Activated CD8-positive, alpha-beta T cell treated with anti-CD3 and anti-CD28 coated beads for 36 hours (primary cell): ENCODE measurements around the gene HOXC11. TPM values are rescaled to one million over a fixed set of nuclear protein-coding genes. Genes with fewer than 3 reads are reported as not detected.
A peak's percentile ranks its signal among the peaks of the same experiment; 100 is the strongest.

Source experiments
- ATAC-seq: fragments of 200-7000 bp; cut with Tn5 transposase; one replicate; pipeline ENCODE4 v1.10.0; 2021; ENCODE audit warnings: mild to moderate bottlenecking, moderate library complexity
- CTCF ChIA-PET: fragments of 350-600 bp; sonication (Branson Sonifier 250); formaldehyde crosslinking; loops from one replicate; lab custom pipeline; 2021; ENCODE audit warnings: antibody characterized with exemption; lab: Charles Lee
- POLR2A ChIA-PET: fragments of 350-600 bp; sonication (Branson Sonifier 250); formaldehyde crosslinking; loops from one replicate; lab custom pipeline; 2021; ENCODE audit warnings: antibody characterized with exemption; lab: Charles Lee
- DNase-seq: peaks from one replicate; pipeline ENCODE4 v3.0.0-alpha.2; 2020
- H3K27ac Mint-ChIP-seq: one replicate; pipeline ENCODE4 v1.8.0; 2021; ENCODE audit warnings: mild to moderate bottlenecking, mixed read lengths
- H3K27me3 Mint-ChIP-seq: one replicate; pipeline ENCODE4 v1.8.0; 2021; ENCODE audit warnings: mixed read lengths
- H3K36me3 Mint-ChIP-seq: one replicate; pipeline ENCODE4 v1.8.0; 2021; ENCODE audit warnings: low read depth, mixed read lengths
- H3K4me1 Mint-ChIP-seq: one replicate; pipeline ENCODE4 v1.8.0; 2021; ENCODE audit warnings: low read depth, mixed read lengths
- H3K4me3 Mint-ChIP-seq: one replicate; pipeline ENCODE4 v1.8.0; 2021; ENCODE audit warnings: mild to moderate bottlenecking, moderate library complexity, mixed read lengths
- H3K9me3 Mint-ChIP-seq: one replicate; pipeline ENCODE4 v1.8.0; 2021; ENCODE audit warnings: mixed read lengths
- intact Hi-C: fragments of 100-400 bp; cut with micrococcal nuclease; formaldehyde crosslinking; loops from one replicate; pipeline ENCODE4 v1.10.0; 2022
- total RNA-seq, 2 experiments: library from RNA; stranded (reverse); gene quantifications; one replicate each; pipeline ENCODE4 v1.2.3, GENCODE V29; 2021
- TF ChIP-seq, protein P1 (sequence below): fragments of 200-600 bp; IDR thresholded peaks from one replicate; pipeline ENCODE4 v1.8.0; 2022; ENCODE audit warnings: antibody characterized with exemption, mild to moderate bottlenecking

HOXC11 gene
- total RNA-seq, 2 experiments from 2014 or later = not detected

DNA sequence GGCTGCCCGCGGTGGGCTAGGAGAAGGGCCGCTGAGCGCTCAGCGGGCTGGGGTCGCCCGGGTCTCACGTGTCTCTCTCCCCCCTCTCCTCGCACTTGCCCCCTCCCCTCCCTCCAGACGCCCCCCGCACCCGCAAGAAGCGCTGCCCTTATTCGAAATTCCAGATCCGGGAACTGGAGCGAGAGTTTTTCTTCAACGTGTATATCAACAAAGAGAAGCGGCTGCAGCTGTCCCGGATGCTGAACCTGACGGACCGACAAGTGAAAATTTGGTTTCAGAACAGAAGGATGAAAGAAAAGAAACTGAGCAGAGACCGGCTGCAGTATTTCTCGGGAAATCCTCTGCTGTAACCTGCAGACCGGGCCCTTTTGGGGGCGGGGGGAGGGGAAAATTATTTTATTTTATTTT lies 2.1 kb downstream of the HOXC11 start:
- Mint-ChIP-seq H3K27me3 (peaks cover 79% of the 10 kb centered on the region), H3K27ac (no peak overlapping the region), H3K4me1 (peaks cover 15% of the 10 kb centered on the region), H3K4me3 (no peak overlapping the region), H3K9me3 (peaks cover 4% of the 10 kb centered on the region), H3K36me3 (peaks cover 4% of the 10 kb centered on the region)
- POLR2A ChIA-PET = no interaction called here
- CTCF ChIA-PET = interaction anchor here (2.2 kb wide), 1 partner anchor 11 kb away, joined by 13 read pairs; the partner anchor contains the start of gene HOXC10
- intact Hi-C loops = no loop called here
- TF ChIP-seq, protein P1, sequence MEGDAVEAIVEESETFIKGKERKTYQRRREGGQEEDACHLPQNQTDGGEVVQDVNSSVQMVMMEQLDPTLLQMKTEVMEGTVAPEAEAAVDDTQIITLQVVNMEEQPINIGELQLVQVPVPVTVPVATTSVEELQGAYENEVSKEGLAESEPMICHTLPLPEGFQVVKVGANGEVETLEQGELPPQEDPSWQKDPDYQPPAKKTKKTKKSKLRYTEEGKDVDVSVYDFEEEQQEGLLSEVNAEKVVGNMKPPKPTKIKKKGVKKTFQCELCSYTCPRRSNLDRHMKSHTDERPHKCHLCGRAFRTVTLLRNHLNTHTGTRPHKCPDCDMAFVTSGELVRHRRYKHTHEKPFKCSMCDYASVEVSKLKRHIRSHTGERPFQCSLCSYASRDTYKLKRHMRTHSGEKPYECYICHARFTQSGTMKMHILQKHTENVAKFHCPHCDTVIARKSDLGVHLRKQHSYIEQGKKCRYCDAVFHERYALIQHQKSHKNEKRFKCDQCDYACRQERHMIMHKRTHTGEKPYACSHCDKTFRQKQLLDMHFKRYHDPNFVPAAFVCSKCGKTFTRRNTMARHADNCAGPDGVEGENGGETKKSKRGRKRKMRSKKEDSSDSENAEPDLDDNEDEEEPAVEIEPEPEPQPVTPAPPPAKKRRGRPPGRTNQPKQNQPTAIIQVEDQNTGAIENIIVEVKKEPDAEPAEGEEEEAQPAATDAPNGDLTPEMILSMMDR = no peak
- no peak for ATAC-seq
- DNase-seq = no peak

DNA sequence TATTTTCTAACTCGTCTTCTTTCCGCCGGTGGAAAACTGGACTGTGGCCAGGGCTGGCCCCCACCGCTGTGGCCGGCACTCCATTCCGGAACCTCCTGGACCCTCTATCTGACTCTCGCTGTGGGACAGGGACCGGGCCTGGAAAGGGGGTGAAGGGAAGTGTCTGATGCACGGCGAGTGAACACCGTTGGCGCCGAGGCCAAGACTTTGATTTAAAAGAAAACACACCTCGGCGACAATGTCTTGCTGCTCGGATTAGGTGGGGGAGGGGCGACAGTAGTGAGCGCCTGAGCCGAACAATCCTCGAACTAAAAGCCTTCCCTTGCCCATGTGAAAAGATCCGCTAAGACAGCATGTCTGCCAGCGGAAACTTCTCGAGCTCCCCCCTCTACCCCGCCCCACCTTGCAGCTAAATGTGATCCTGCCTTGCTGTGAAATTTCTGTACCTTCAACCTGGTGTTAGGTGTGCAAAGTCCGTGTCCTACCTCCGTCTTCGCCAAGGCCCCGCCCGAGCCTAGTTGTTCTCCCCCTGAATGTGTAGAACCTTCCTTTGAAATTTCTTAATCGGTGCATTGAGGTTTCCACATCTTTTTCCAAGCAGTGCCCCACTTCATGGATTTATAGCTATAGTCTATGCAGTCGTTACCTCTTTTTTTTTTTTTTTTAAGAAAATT lies 2.7 kb downstream of the HOXC11 start:
- CTCF ChIA-PET = interaction anchor here (1.0 to 2.2 kb wide), 3 partner anchors 10 to 57 kb away, joined by 5 to 13 read pairs (median 5); partner anchors contain the start of genes HOXC10 and HOXC5
- H3K27ac Mint-ChIP-seq = no peak overlapping the region
- H3K9me3 Mint-ChIP-seq = peaks cover 4% of the 10 kb centered on the region
- H3K36me3 Mint-ChIP-seq = peaks cover 4% of the 10 kb centered on the region
- POLR2A ChIA-PET = interaction anchor here (1.0 to 1.7 kb wide), 2 partner anchors 14 to 39 kb away, joined by 3 to 4 read pairs; no protein-coding TSS in a partner anchor
- TF ChIP-seq, protein P1 = no peak
- DNase-seq = no peak
- H3K27me3 Mint-ChIP-seq = peaks cover 83% of the 10 kb centered on the region
- peak overlapping the region; percentile 24 for H3K4me3 Mint-ChIP-seq
- ATAC-seq = no peak
- H3K4me1 Mint-ChIP-seq = peaks cover 15% of the 10 kb centered on the region
- intact Hi-C loops = no loop called here

DNA sequence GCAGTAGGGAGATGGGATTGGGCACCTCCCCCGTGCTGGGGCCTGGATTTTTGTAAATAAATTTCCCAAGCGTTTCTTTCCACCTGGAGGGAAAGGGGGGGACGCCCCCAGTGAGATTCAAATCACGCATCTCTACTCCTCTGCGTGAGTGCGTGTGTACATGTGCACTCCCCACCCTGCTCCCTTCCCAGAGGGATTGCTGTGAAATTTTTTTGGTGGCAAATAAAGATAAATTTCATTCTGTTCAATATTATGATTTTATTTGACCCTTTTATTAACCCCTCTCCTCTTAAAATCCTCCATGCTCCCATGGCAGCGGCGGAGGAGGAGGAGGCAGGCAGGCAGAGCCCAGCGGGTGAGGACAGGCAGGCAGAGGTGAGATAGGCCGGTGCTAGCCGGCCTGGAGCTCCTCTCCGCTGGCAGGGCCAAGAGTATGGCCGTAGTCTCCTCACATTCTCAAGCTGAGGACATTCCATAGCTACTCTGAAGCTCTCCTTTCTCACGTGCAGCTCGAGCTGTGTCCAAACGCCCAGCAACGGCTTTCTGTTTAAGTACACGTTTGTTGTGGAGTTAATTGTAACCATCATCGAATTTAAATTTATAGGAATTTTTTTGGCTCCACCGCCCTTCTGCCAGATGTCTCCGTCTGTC lies 3.4 kb downstream of the HOXC11 start:
- DNase-seq (no peak), ATAC-seq (no peak)
- no peak overlapping the region for H3K4me3 Mint-ChIP-seq
- TF ChIP-seq, protein P1 = no peak
- no peak overlapping the region for H3K27ac Mint-ChIP-seq
- peaks cover 4% of the 10 kb centered on the region for H3K9me3 Mint-ChIP-seq
- H3K27me3 Mint-ChIP-seq = peaks cover 84% of the 10 kb centered on the region
- ChIA-PET POLR2A (interaction anchor here (1.0 to 1.7 kb wide), 2 partner anchors 14 to 38 kb away, joined by 3 to 4 read pairs; no protein-coding TSS in a partner anchor), CTCF (interaction anchor here (1.0 to 2.2 kb wide), 3 partner anchors 10 to 57 kb away, joined by 5 to 13 read pairs (median 5); partner anchors contain the start of genes HOXC10 and HOXC5)
- H3K36me3 Mint-ChIP-seq = peaks cover 4% of the 10 kb centered on the region
- intact Hi-C loops = no loop called here
- peaks cover 18% of the 10 kb centered on the region for H3K4me1 Mint-ChIP-seq

DNA sequence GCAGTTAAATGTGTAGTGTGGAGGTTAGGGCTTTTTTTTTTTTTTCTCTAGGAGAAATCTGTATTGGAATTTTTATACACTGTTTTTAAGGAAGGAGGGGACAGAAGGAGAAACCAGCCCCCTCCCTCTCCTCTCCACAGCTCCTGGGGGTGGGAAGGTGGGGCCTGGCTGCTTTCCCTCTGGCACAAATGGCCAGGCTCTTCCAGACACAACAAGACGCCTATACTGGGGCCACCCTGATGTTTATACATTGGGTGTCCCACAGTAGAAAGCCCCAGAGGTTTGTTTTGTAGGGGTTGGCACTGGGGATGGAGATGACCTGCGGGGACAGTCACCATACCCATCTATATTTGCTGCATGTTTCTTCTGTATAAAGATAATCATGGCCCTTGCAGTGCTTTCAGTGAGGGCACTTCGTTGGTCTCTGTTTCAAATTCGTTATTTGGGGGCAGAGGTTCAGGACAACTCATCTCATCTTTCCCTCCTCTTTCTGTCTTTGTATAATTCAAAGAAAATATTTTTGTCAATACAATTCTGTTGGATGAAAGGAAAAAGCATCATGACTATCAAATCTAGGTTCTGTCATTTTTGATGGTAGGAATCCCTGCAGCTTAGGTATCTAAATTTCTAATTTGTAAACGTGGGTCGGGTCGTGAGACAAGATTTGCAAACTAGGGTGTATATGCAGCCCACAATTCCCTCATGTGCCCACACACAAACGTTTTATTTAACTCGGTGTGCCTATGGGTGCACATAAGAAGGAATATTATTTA lies 4.1 kb downstream of the HOXC11 start:
- DNase-seq (no peak), ATAC-seq (no peak)
- no peak overlapping the region for H3K27ac Mint-ChIP-seq
- POLR2A ChIA-PET = interaction anchor here (1.0 to 1.7 kb wide), 2 partner anchors 15 to 38 kb away, joined by 3 to 4 read pairs; no protein-coding TSS in a partner anchor
- intact Hi-C loops = no loop called here
- peaks cover 4% of the 10 kb centered on the region for H3K36me3 Mint-ChIP-seq
- TF ChIP-seq, protein P1 = no peak
- H3K4me1 Mint-ChIP-seq = peaks cover 18% of the 10 kb centered on the region
- H3K4me3 Mint-ChIP-seq = no peak overlapping the region
- peaks cover 4% of the 10 kb centered on the region for H3K9me3 Mint-ChIP-seq
- H3K27me3 Mint-ChIP-seq = peaks cover 83% of the 10 kb centered on the region
- CTCF ChIA-PET = interaction anchor here (1.0 to 2.3 kb wide), 6 partner anchors 9 to 56 kb away, joined by 3 to 13 read pairs (median 5); partner anchors contain the start of genes HOXC10 and HOXC5
